SU-DHL-6 (cell line): Measurements from ENCODE around the gene PTGDS.

Experiments used
- H2AFZ ChIP-seq: fragments of 200-600 bp; sonication (generic); 2 replicates; pipeline ENCODE4 v1.6.1; 2014; ENCODE audit warnings: low read depth, mild to moderate bottlenecking, moderate library complexity, mixed read lengths, antibody characterized with exemption, low read length; ENCODE audit not compliant: severe bottlenecking
- H3F3A ChIP-seq: fragments of 200-600 bp; shearing (Covaris generic); 2 replicates; pipeline ENCODE4 v1.6.0; 2016; ENCODE audit warnings: antibody characterized with exemption, mild to moderate bottlenecking; ENCODE audit not compliant: insufficient read depth
- H3K27ac ChIP-seq: fragments of 200-600 bp; sonication (generic); 2 replicates; pipeline ENCODE4 v1.5.1; 2016; ENCODE audit warnings: low read depth, mild to moderate bottlenecking, low read length, moderate library complexity, mixed read lengths
- H3K27me3 ChIP-seq: fragments of 200-600 bp; sonication (generic), shearing (Covaris generic); 2 replicates; pipeline ENCODE4 v1.6.0; 2014; ENCODE audit warnings: mild to moderate bottlenecking, low read length
- H3K36me3 ChIP-seq: fragments of 200-600 bp; sonication (generic); 2 replicates; pipeline ENCODE4 v1.6.1; 2014; ENCODE audit warnings: mild to moderate bottlenecking, low read length, mixed read lengths
- H3K4me2 ChIP-seq: fragments of 300-600, 200-600 bp; shearing (Covaris generic), sonication (generic); 2 replicates; pipeline ENCODE4 v1.6.0; 2014; ENCODE audit warnings: low read length, low read depth, mild to moderate bottlenecking; ENCODE audit not compliant: poor library complexity, severe bottlenecking
- H3K4me3 ChIP-seq: fragments of 200-600 bp; sonication (generic); 2 replicates; pipeline ENCODE4 v1.5.1; 2014; ENCODE audit warnings: antibody characterized with exemption, low read length, mild to moderate bottlenecking, mixed read lengths; ENCODE audit not compliant: insufficient read depth, poor library complexity, severe bottlenecking
- H3K79me2 ChIP-seq: fragments of 200-600 bp; sonication (generic); 2 replicates; pipeline ENCODE4 v1.6.1; 2014; ENCODE audit warnings: mild to moderate bottlenecking, low read length, moderate library complexity; ENCODE audit not compliant: insufficient read depth
- H3K9ac ChIP-seq: fragments of 200-600 bp; sonication (generic); 2 replicates; pipeline ENCODE4 v1.7.0; 2014; ENCODE audit warnings: mild to moderate bottlenecking, low read length
- H3K9me2 ChIP-seq: fragments of 200-600 bp; sonication (generic); replicated peaks from 2 replicates; pipeline ENCODE4 v1.6.1; 2014; ENCODE audit warnings: low read length; ENCODE audit not compliant: insufficient read depth
- H3K9me3 ChIP-seq: fragments of 200-600 bp; sonication (generic); 2 replicates; pipeline ENCODE4 v1.6.1; 2014; ENCODE audit warnings: low read length, mixed read lengths; ENCODE audit not compliant: insufficient read depth
- H4K20me1 ChIP-seq: fragments of 200-600 bp; sonication (generic); 2 replicates; pipeline ENCODE4 v1.6.1; 2014; ENCODE audit warnings: low read depth, mild to moderate bottlenecking, antibody characterized with exemption, low read length, moderate library complexity, mixed read lengths
- EZH2phosphoT487 ChIP-seq: fragments of 200-600 bp; sonication (generic), shearing (Covaris generic); conservative IDR thresholded peaks from 2 replicates; pipeline ENCODE4 v1.6.1; 2018; ENCODE audit warnings: mild to moderate bottlenecking, antibody characterized with exemption, low read length, moderate library complexity, mixed read lengths
- TF ChIP-seq, protein P1 (sequence below): fragments of 200-600 bp; sonication (generic); IDR thresholded peaks from one replicate; pipeline ENCODE4 v1.5.1; 2017; ENCODE audit warnings: antibody characterized with exemption, mild to moderate bottlenecking, low read length, moderate library complexity; ENCODE audit not compliant: insufficient read depth, poor library complexity, severe bottlenecking

The PTGDS gene

DNA sequence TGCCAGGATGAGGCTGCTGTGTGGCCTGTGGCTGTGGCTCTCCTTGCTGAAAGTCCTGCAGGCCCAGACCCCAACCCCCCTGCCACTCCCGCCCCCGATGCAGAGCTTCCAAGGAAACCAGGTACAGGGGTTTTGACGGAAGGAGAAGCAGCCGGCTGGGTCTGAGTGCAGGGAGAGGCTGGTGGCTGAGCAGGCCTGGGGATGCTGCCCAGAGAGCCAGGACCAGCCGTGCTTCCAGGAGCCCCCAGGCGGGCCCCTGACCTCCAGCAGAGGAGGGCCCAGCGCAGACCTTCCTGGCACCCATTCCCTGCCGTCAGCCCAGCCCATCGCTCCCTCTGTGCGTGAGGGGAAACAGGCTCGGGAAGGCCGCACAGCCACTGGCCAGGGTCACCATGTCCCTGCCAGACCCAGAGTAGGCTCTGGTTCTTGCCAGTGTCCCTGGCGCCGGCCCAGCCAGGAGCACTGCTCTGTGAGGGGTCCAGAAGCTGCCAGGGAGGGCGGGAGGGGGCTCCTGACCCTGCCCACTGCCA lies 24.9 kb upstream of the PTGDS start:
- Histone ChIP-seq H3K27me3 (no peaks in the 10 kb centered on the region), H4K20me1 (no peaks in the 10 kb centered on the region), H3K9ac (no peak overlapping the region), H3K4me2 (no peak overlapping the region), H3F3A (no peaks in the 10 kb centered on the region), H3K9me3 (no peaks in the 10 kb centered on the region), H2AFZ (no peak overlapping the region), H3K9me2 (no peaks in the 10 kb centered on the region), H3K4me3 (no peak overlapping the region), H3K79me2 (no peaks in the 10 kb centered on the region), H3K27ac (no peak overlapping the region), H3K36me3 (no peaks in the 10 kb centered on the region)
- no peak for TF ChIP-seq EZH2phosphoT487
- TF ChIP-seq, protein P1, sequence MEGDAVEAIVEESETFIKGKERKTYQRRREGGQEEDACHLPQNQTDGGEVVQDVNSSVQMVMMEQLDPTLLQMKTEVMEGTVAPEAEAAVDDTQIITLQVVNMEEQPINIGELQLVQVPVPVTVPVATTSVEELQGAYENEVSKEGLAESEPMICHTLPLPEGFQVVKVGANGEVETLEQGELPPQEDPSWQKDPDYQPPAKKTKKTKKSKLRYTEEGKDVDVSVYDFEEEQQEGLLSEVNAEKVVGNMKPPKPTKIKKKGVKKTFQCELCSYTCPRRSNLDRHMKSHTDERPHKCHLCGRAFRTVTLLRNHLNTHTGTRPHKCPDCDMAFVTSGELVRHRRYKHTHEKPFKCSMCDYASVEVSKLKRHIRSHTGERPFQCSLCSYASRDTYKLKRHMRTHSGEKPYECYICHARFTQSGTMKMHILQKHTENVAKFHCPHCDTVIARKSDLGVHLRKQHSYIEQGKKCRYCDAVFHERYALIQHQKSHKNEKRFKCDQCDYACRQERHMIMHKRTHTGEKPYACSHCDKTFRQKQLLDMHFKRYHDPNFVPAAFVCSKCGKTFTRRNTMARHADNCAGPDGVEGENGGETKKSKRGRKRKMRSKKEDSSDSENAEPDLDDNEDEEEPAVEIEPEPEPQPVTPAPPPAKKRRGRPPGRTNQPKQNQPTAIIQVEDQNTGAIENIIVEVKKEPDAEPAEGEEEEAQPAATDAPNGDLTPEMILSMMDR = no peak

DNA sequence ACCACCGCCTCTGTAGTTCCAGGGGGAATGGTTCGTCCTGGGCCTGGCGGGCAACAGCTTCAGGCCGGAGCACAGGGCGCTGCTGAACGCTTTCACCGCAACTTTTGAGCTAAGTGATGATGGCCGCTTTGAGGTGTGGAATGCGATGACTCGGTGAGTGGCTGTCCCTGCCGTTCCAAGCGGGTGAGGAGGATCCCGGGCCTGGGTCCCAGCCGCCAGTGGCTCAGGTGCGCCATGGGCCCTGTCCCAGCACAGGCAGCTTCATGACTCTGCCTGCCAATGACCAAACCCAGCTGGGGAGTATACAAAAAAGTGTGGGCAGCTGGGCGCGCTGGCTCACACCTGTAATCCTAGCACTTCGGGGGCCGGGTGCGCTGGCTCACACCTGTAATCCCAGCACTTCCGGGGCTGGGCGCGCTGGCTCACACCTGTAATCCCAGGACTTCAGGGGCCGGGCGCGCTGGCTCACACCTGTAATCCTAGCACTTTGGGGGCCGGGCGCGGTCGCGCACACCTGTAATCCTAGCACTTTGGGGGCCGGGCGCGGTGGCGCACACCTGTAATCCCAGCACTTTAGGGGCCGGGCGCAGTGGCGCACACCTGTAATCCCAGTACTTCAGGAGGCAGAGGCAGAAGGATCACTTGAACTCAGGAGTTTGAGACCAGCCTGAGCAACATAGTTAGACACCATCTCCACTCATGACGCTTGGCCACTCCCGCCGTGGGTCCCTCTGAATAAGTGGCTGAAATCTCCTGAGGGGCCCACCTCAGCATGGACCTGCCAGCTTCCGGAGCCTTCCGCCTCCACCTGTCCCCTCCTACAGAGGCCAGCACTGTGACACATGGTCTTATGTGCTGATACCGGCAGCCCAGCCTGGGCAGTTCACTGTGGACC lies 24.2 kb upstream of the PTGDS start:
- H3K27me3 ChIP-seq = no peaks in the 10 kb centered on the region
- no peaks in the 10 kb centered on the region for H3K36me3 ChIP-seq
- TF ChIP-seq, protein P1 = no peak
- no peak for TF ChIP-seq EZH2phosphoT487
- no peaks in the 10 kb centered on the region for H3F3A ChIP-seq
- H4K20me1 ChIP-seq = no peaks in the 10 kb centered on the region
- H3K27ac ChIP-seq = no peak overlapping the region
- no peak overlapping the region for H3K4me3 ChIP-seq
- no peaks in the 10 kb centered on the region for H3K79me2 ChIP-seq
- no peak overlapping the region for H3K4me2 ChIP-seq
- no peak overlapping the region for H3K9ac ChIP-seq
- no peaks in the 10 kb centered on the region for H3K9me2 ChIP-seq
- H3K9me3 ChIP-seq = no peaks in the 10 kb centered on the region
- H2AFZ ChIP-seq = no peak overlapping the region

DNA sequence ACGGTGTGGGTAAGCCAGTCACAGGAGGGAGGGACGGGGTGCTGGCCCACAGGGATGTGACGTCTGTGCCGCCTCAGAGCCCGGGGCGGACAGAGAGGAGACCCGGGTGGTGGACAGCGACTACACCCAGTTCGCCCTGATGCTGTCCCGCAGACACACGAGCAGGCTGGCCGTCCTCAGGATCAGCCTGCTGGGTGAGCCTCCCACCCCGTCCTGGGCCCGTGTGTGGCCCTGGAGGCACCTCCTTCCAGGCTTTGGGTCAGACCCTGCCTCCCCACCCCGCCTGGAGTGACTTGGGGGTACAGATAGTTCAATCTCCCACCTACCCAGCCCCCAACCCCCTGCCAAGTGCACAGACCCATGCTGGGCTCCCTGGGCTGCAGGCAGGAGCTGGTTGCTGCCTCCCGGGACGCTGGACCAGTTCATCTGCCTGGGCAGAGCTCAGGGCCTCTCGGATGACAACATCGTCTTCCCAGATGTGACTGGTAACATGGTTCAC lies 23.5 kb upstream of the PTGDS start:
- Histone ChIP-seq H3K9me3 (no peaks in the 10 kb centered on the region), H3K9ac (no peak overlapping the region), H4K20me1 (no peaks in the 10 kb centered on the region), H3K27ac (no peak overlapping the region), H3K4me2 (no peak overlapping the region), H3F3A (no peaks in the 10 kb centered on the region), H3K36me3 (no peaks in the 10 kb centered on the region), H3K27me3 (no peaks in the 10 kb centered on the region), H2AFZ (no peak overlapping the region), H3K4me3 (no peak overlapping the region), H3K9me2 (no peaks in the 10 kb centered on the region), H3K79me2 (no peaks in the 10 kb centered on the region)
- TF ChIP-seq, protein P1 = no peak
- no peak for TF ChIP-seq EZH2phosphoT487
